ENCODE data around the gene PECR.

PECR gene

GRCh38 chr2:216041438-216041837 lies 40.2 kb downstream of the PECR start:
- Histone ChIP-seq H3K9ac (ENCODE audit: low read length) (no peak overlapping the region), H3K79me2 (ENCODE audit: low read length) (no peaks in the 10 kb centered on the region), H4K20me1 (ENCODE audit: insufficient read depth, low read length) (no peaks in the 10 kb centered on the region), H3K27ac (ENCODE audit: low read length) (no peak overlapping the region), H3K9me3 (ENCODE audit: insufficient read depth, low read length) (no peaks in the 10 kb centered on the region), H3K36me3 (replicated peaks; ENCODE audit: low read depth, low read length) (no peaks in the 10 kb centered on the region), H3K27me3 (ENCODE audit: low read depth, low read length) (no peaks in the 10 kb centered on the region), H3K4me3 (ENCODE audit: low read length) (no peak overlapping the region), H2AFZ (ENCODE audit: low read depth, low read length) (no peak overlapping the region), H3K4me1 (ENCODE audit: low read length) (peaks cover 12% of the 10 kb centered on the region), H3K4me2 (ENCODE audit: low read length) (no peak overlapping the region)
- no peak for TF ChIP-seq EZH2phosphoT487 (IDR thresholded peaks at IDR 0.05; ENCODE audit: low read depth)
- TF ChIP-seq CTCF (IDR thresholded peaks at IDR 0.05; ENCODE audit: low read depth, low read length) = no peak

GRCh38 chr2:216039918-216040317 lies 41.7 kb downstream of the PECR start:
- peaks cover 5% of the 10 kb centered on the region for H3K4me1 ChIP-seq (ENCODE audit: low read length)
- no peak overlapping the region for H3K4me3 ChIP-seq (ENCODE audit: low read length)
- no peaks in the 10 kb centered on the region for H3K27me3 ChIP-seq (ENCODE audit: low read depth, low read length)
- H3K27ac ChIP-seq (ENCODE audit: low read length) = no peak overlapping the region
- no peaks in the 10 kb centered on the region for H3K79me2 ChIP-seq (ENCODE audit: low read length)
- no peaks in the 10 kb centered on the region for H4K20me1 ChIP-seq (ENCODE audit: insufficient read depth, low read length)
- no peak for TF ChIP-seq CTCF (IDR thresholded peaks at IDR 0.05; ENCODE audit: low read depth, low read length)
- TF ChIP-seq EZH2phosphoT487 (IDR thresholded peaks at IDR 0.05; ENCODE audit: low read depth) = no peak
- H2AFZ ChIP-seq (ENCODE audit: low read depth, low read length) = no peak overlapping the region
- no peaks in the 10 kb centered on the region for H3K9me3 ChIP-seq (ENCODE audit: insufficient read depth, low read length)
- no peak overlapping the region for H3K4me2 ChIP-seq (ENCODE audit: low read length)
- peaks cover under 1% of the 10 kb centered on the region for H3K36me3 ChIP-seq (replicated peaks; ENCODE audit: low read depth, low read length)
- no peak overlapping the region for H3K9ac ChIP-seq (ENCODE audit: low read length)

GRCh38 chr2:216034065-216034464 lies 47.5 kb downstream of the PECR start:
- H2AFZ ChIP-seq (ENCODE audit: low read depth, low read length) = no peak overlapping the region

GRCh38 chr2:216033403-216033802 lies 48.2 kb downstream of the PECR start:
- peaks cover 56% of the 10 kb centered on the region for H3K4me1 ChIP-seq (ENCODE audit: low read length)
- H3K36me3 ChIP-seq (replicated peaks; ENCODE audit: low read depth, low read length) = peaks cover 4% of the 10 kb centered on the region
- H3K4me3 ChIP-seq (ENCODE audit: low read length) = peak overlapping the region; percentile 67
- TF ChIP-seq EZH2phosphoT487 (IDR thresholded peaks at IDR 0.05; ENCODE audit: low read depth) (no peak), CTCF (IDR thresholded peaks at IDR 0.05; ENCODE audit: low read depth, low read length) (no peak)
- H2AFZ ChIP-seq (ENCODE audit: low read depth, low read length) = no peak overlapping the region
- H3K27ac ChIP-seq (ENCODE audit: low read length) = peak overlapping the region; percentile 99
- no peaks in the 10 kb centered on the region for H3K79me2 ChIP-seq (ENCODE audit: low read length)
- H3K27me3 ChIP-seq (ENCODE audit: low read depth, low read length) = no peaks in the 10 kb centered on the region
- H3K4me2 ChIP-seq (ENCODE audit: low read length) = peak overlapping the region; percentile 70
- H3K9ac ChIP-seq (ENCODE audit: low read length) = peak overlapping the region; percentile 80
- no peaks in the 10 kb centered on the region for H4K20me1 ChIP-seq (ENCODE audit: insufficient read depth, low read length)
- H3K9me3 ChIP-seq (ENCODE audit: insufficient read depth, low read length) = no peaks in the 10 kb centered on the region

More at GRCh38 chr2:216034065-216034464, 47.5 kb downstream of the PECR start:
- Histone ChIP-seq H3K9ac (ENCODE audit: low read length) (peak overlapping the region; percentile 80), H3K4me1 (ENCODE audit: low read length) (peaks cover 56% of the 10 kb centered on the region), H3K36me3 (replicated peaks; ENCODE audit: low read depth, low read length) (peaks cover 4% of the 10 kb centered on the region), H3K9me3 (ENCODE audit: insufficient read depth, low read length) (no peaks in the 10 kb centered on the region), H4K20me1 (ENCODE audit: insufficient read depth, low read length) (no peaks in the 10 kb centered on the region), H3K4me2 (ENCODE audit: low read length) (peak overlapping the region; percentile 70), H3K27me3 (ENCODE audit: low read depth, low read length) (no peaks in the 10 kb centered on the region), H3K4me3 (ENCODE audit: low read length) (peak overlapping the region; percentile 67), H3K27ac (ENCODE audit: low read length) (peak overlapping the region; percentile 99), H3K79me2 (ENCODE audit: low read length) (no peaks in the 10 kb centered on the region)
- TF ChIP-seq EZH2phosphoT487 (IDR thresholded peaks at IDR 0.05; ENCODE audit: low read depth) (no peak), CTCF (IDR thresholded peaks at IDR 0.05; ENCODE audit: low read depth, low read length) (peak; percentile 75)

All from OCI-LY3 (cell line).